Activated CD4-positive, alpha-beta T cell treated with anti-CD3 and anti-CD28 coated beads, Interleukin-10, Interleukin-2, amounts not matched to agents 100 ng/mL and 50 ng/mL, durations not matched to agents 16 hours and 8 hours (primary cell): Measurements from ENCODE around the gene NOL7.

Experiments
- DNase-seq: peaks from one replicate; pipeline ENCODE4 v3.0.0-alpha.2; 2020

NOL7 gene

DNA sequence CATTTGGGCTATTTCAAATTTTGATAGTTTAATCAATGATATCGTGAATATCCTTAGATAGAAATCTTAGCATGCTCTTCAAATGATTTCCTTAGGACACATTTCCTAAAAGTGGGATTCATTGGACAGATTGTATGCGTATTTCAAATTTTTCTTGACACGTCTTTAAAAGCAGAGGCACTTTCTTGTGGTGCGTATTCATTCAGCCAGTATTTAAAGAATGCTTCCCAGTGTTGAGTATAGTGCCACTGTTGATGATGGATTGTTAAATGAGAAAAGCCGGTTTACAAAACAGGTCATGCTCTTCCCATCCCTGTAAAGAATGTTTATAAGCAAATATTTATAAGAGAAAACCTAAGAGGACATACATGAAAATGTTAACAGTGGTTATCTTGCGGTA lies 15.1 kb upstream of the NOL7 start:
- no peak for DNase-seq

- DNase-seq: no peak
Observed at GRCh38 chr6:13604135-13604534, 11.0 kb upstream of the NOL7 start.

- DNase-seq: no peak
Observed at GRCh38 chr6:13604546-13605416, 10.4 kb upstream of the NOL7 start.

DNA sequence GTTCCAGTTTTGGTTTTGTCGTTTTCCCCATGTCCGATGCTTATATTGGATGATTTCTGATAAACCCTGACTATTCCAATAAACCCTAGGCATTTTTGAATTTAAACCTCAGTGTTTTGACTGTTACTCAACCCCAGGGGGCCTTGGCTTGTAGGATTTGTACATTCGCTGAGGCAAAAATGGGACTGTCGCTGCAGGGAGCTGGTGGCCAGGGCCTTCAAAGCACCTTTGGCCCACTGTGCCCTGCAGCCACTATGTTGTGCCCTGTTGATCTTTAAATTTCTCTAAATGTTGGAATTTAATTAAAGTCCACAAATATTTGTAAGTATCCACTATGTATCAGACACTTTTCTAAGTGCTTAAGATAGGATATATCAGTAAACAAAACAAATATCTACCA lies 9.5 kb upstream of the NOL7 start:
- DNase-seq: no peak

DNA sequence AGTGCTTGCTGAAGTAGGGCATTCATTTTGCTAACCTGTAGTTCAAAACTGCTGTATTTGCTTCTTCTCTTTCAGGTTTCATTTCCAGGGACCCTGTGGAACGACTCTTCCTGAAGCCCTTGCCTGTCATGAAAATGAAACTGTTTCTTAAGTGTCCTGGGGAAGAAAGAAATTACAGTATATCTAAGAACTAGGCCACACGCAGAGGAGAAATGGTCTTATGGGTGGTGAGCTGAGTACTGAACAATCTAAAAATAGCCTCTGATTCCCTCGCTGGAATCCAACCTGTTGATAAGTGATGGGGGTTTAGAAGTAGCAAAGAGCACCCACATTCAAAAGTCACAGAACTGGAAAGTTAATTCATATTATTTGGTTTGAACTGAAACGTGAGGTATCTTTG lies 3.4 kb upstream of the NOL7 start:
- DNase-seq: peak; percentile 10

DNA sequence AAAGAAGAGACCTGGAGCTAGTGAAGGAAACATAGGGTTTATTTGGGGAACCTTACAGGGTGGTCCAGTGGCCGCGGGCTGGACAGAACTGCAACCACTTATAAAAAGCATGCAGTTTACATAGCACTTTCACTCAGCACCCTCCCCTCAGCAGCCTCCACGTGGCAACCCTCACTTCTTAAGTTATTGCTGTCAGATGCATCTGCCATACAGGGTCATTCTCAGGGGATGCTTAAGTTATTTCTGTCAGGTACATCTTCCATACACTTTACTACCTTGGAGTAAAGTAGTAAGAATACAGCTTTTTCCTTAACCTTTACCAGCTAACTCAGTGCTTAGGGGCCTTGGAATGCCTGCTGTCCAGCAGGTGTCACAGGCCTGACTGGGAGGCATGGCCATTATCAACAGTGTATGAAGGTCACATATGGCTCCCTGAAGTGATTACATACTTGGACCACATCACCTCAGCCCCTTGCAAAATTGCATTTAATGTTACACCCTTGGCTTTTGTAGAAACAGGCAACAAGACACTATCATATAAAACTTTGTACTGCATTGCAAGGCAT lies 2.0 kb upstream of the NOL7 start:
- DNase-seq: no peak

GRCh38 chr6:13614126-13614925 lies 809 bp upstream of the NOL7 start:
- peak; percentile 39 for DNase-seq

DNA sequence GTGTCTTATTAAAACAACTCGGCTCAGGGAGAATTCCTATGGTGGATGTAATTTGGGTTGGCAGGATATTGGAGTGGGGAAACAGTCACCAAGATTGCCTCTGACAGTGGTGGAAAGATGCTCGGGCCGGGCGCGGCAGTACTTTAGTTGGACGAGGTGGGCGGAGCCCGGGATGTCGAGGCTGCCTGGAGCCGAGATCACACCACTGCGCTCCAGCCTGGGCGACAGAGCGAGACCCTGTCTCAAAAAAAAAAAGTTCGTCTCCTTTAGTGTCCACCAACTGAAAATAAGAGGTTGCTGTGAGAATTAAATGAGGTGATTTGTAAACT lies 621 bp downstream of the NOL7 start:
- DNase-seq: peak; percentile 59

- no peak for DNase-seq
Observed at GRCh38 chr6:13617066-13617465, 1.9 kb downstream of the NOL7 start.

- DNase-seq: peak; percentile 52
Observed at GRCh38 chr6:13624871-13625288, 9.7 kb downstream of the NOL7 start.

- DNase-seq: no peak
Observed at GRCh38 chr6:13629459-13630116, 14.5 kb downstream of the NOL7 start.

- no peak for DNase-seq
Observed at GRCh38 chr6:13630499-13630898, 15.4 kb downstream of the NOL7 start.

- DNase-seq: no peak
Observed at GRCh38 chr6:13633343-13633742, 18.2 kb downstream of the NOL7 start.

DNA sequence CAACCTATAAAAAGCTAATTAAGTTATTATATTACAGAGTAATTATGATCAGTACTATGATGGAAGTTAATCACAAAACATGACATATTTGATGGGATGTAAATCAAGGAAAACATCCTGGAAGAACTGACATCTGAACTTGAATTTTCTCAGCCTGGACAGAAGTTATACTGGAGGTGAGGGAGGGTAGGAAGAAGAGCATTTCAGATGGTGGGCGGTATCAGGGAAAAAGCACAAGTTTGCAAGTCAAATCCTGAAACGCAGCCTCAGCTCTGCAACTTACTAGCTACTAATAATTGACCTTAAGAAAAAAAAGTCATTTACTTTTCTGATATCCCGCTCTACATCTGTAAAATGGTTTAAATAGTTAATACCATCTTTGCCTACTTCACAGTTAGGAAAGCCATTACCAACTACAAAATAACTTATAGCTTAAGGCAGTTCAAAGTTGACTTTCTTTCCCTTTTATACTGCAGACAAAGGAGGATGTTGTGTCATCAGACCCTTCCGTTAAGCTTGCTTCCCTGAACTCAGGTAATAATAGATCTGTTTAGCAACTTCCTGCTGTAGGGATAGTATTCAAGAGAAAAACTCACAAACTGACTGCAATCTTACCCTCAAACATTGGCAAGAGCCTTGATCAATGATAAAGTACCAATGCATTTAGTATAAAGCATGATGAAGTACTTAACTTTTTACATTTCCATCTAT lies 21.0 kb downstream of the NOL7 start:
- DNase-seq: peak; percentile 23

DNA sequence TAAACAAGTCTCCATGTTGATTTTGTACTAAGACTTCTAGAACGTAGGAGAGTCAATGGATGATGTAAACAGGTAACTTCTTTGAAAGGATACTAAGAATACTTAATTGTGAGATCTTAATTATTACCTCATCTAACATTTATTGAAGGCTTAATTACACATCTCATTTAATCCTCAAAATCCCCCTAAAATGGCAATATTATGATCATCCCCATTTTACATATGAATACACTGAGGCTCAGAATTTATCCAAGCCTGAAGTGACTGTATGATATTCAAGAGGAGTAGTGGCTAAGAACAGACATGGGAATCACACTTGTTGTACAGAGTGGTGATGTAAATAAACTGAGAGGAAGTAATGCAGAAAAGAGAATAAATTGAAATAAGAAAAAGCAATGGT lies 22.9 kb downstream of the NOL7 start:
- no peak for DNase-seq

- DNase-seq: no peak
Observed at GRCh38 chr6:13638626-13639025, 23.5 kb downstream of the NOL7 start.

DNA sequence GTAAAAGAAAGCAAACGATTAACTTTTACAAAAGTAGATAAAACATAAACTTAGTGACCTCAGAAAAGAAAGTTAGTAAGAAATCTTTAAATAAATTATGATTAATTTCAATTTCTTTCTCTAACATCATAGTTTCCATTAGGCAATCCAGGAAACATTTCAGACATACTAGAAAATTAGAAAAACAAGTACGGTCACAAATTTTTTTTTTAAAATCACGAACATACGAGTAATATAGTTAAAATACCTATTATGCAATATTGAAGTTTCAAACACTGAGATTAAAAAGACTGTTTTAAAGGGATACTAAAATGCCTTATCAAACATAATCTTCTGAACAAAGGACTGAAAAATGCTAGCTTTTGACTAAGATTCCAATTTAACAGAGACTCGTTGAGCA lies 26.2 kb downstream of the NOL7 start:
- no peak for DNase-seq

GRCh38 chr6:13643125-13643524 lies 28.0 kb downstream of the NOL7 start:
- DNase-seq: no peak

- no peak for DNase-seq
Observed at GRCh38 chr6:13648850-13649249, 33.7 kb downstream of the NOL7 start.

DNA sequence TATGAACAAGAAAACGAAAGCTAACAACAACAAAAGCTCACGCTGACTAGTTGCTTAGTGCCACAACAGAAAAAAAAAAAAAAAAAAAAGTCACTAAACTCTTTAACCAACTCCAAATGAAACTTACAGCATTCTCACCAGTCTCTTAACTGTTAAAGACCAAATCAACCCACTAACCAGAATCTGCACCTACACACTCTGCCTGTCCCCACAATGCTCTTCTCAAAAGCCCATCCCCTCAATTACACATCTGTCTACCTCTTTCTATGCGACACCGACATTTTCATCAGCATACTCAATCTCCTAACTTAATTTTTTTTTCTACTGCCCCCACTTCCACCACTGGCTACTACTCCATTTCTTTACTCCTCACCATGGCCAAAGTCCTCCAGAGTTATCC lies 34.3 kb downstream of the NOL7 start:
- DNase-seq: no peak

DNA sequence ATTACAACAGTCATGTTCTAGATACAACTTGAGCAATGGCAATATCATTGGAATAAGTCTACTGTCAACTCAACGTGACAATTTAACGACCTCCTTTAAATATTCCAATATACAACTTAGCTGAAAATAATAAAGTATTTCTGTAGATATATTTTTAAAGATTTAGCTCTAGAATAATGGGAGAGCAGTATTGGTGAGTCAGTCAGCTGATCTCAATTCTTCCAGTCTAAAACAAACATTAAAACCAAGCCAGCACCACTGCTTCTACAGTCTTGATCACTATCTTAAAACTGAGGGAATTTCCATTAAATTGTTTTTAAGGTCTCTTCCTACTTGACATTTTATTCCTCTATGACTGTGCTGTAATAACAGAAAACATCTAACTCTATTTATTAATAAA lies 38.2 kb downstream of the NOL7 start:
- no peak for DNase-seq

DNA sequence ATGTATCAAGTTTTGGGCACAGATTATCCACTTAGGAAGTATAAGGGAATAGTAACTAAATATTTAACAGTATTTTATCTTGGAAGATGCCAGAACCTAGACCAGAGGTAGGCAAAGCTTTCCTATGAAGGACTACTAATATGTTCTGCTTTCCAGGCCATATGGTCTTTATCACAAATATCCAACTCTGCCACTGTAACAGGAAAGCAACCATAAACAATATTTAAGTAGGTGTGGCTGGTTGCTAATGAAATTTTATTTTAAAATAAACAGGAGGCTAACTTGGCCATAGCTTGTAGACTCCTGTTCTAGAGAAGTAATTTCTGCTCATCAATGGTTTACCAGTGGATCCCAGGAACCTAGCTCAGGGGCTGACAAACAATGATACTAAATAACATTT lies 39.4 kb downstream of the NOL7 start:
- no peak for DNase-seq

DNA sequence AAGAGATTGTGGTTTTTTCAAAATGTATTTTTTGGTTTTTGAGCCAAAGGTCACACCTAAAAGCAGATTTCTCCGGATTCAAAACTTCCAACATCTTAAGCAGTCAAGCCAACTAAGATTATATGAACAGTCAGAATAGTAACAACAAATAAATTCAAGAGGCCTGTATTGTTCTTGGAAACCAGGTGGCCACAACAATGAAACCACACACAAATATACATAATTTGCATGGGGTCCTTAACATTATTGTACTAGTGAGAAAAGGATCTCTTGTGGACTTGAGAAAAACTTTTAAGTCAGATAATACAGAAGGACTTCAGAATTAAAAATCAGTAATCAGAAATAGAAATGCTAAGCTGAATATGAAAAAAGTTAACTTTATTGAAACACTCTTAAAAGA lies 40.6 kb downstream of the NOL7 start:
- no peak for DNase-seq
